H1 (cell line): Measurements from ENCODE around the gene UBR7. TPM values are rescaled to one million over a fixed set of nuclear protein-coding genes. Genes with fewer than 3 reads are reported as not detected.

Experiments
- CTCF ChIA-PET: fragments of 300-600 bp; sonication (Branson Sonifier 250); formaldehyde crosslinking; loops from one replicate; lab custom pipeline; 2021; ENCODE audit not compliant: partially characterized antibody; lab: Charles Lee
- POLR2A ChIA-PET: fragments of 300-600 bp; sonication (Branson Sonifier 250); formaldehyde crosslinking; loops from one replicate; lab custom pipeline; 2021; ENCODE audit warnings: inconsistent platforms; ENCODE audit not compliant: partially characterized antibody; lab: Charles Lee
- DNase-seq, 2 experiments: peaks; one replicate each; pipeline versions ENCODE4 v3.0.0 to v3.0.0-alpha.2; 2010 to 2022; ENCODE audit warnings: low spot score in 2 of 2, low read depth in 1 of 2, mixed read lengths in 1 of 2
- FAIRE-seq: peaks from 2 replicates; lab custom pipeline; 2011; peaks lifted over from hg19 to GRCh38; lab: Jason Lieb, UNC
- H2AFZ ChIP-seq: 2 replicates; pipeline ENCODE4 v1.8.1; 2012; ENCODE audit warnings: low read length, inconsistent platforms
- H2AK5ac ChIP-seq: 2 replicates; pipeline ENCODE4 v1.6.1; 2013; ENCODE audit warnings: low read depth, low read length
- H2BK120ac ChIP-seq: replicated peaks from 2 replicates; pipeline ENCODE3; 2013; ENCODE audit warnings: low read depth, low read length, inconsistent platforms
- H2BK12ac ChIP-seq: 2 replicates; pipeline ENCODE4 v1.6.1; 2013; ENCODE audit warnings: low read depth, low read length
- H2BK15ac ChIP-seq: 2 replicates; pipeline ENCODE4 v1.6.1; 2013; ENCODE audit warnings: low read length
- H2BK20ac ChIP-seq: 2 replicates; pipeline ENCODE4 v1.6.1; 2013; ENCODE audit warnings: low read length
- H2BK5ac ChIP-seq: 2 replicates; pipeline ENCODE4 v1.6.1; 2013; ENCODE audit warnings: low read depth, low read length
- H3K14ac ChIP-seq: 2 replicates; pipeline ENCODE4 v1.6.1; 2013; ENCODE audit warnings: inconsistent platforms; ENCODE audit not compliant: insufficient read length
- H3K18ac ChIP-seq: 2 replicates; pipeline ENCODE4 v1.6.1; 2013; ENCODE audit warnings: low read length; ENCODE audit errors: extremely low read depth
- H3K23ac ChIP-seq: 2 replicates; pipeline ENCODE4 v1.6.1; 2013; ENCODE audit warnings: inconsistent platforms; ENCODE audit not compliant: insufficient read length
- H3K23me2 ChIP-seq: 2 replicates; pipeline ENCODE4 v1.6.1; 2013; ENCODE audit warnings: low read depth, low read length
- H3K27ac ChIP-seq: 2 replicates; pipeline ENCODE4 v1.6.1; 2011; ENCODE audit warnings: low read depth, low read length, inconsistent platforms
- H3K27me3 ChIP-seq, 4 experiments: replicated peaks in 1 of 4; 1 replicate in 1 of 4; 2 replicates in 3 of 4; pipeline versions ENCODE4 v1.6.1 to v1.8.1; 2011 to 2013; ENCODE audit warnings: low read length in 3 of 4, mild to moderate bottlenecking in 3 of 4, inconsistent platforms in 2 of 4, mixed read lengths in 2 of 4, moderate library complexity in 1 of 4; ENCODE audit not compliant: control insufficient read depth in 3 of 4, insufficient read depth in 3 of 4; ENCODE audit errors: extremely low read depth in 1 of 4
- H3K36me3 ChIP-seq, 4 experiments: 2 replicates each; pipeline versions ENCODE4 v1.6.1 to v1.8.1; 2011 to 2013; ENCODE audit warnings: mild to moderate bottlenecking in 4 of 4, low read length in 3 of 4, moderate library complexity in 2 of 4, control low read depth in 1 of 4, inconsistent platforms in 1 of 4; ENCODE audit not compliant: insufficient read depth in 4 of 4, control insufficient read depth in 2 of 4
- H3K4ac ChIP-seq: replicated peaks from 2 replicates; pipeline ENCODE3; 2013; ENCODE audit warnings: low read length, low read depth, mixed read lengths, inconsistent platforms; ENCODE audit not compliant: insufficient read length
- H3K4me1 ChIP-seq, 4 experiments: replicated peaks in 1 of 4; 1 replicate in 1 of 4; 2 replicates in 3 of 4; pipeline versions ENCODE4 v1.6.1 to v1.8.1; 2011 to 2013; ENCODE audit warnings: low read length in 3 of 4, inconsistent platforms in 2 of 4, mixed read lengths in 1 of 4; ENCODE audit not compliant: insufficient read depth in 4 of 4, control insufficient read depth in 3 of 4
- H3K4me2 ChIP-seq, 2 experiments: 2 replicates each; pipeline versions ENCODE4 v1.6.1 to v1.8.1; 2011 to 2013; ENCODE audit warnings: low read depth in 2 of 2, low read length in 2 of 2, control low read depth in 1 of 2, inconsistent platforms in 1 of 2, mild to moderate bottlenecking in 1 of 2; ENCODE audit not compliant: insufficient read depth in 1 of 2
- H3K4me3 ChIP-seq, 4 experiments: fragments of 200-600, 300-600 bp in 1 of 4; sonication (generic), shearing (Covaris generic), sonication (Bioruptor Twin) in 1 of 4; 2 replicates each; pipeline versions ENCODE4 v1.5.1 to v1.8.1; 2011 to 2016; ENCODE audit warnings: low read length in 4 of 4, low read depth in 3 of 4, control low read depth in 2 of 4, inconsistent platforms in 2 of 4, mild to moderate bottlenecking in 2 of 4, mixed read lengths in 1 of 4, moderate library complexity in 1 of 4; ENCODE audit not compliant: insufficient read depth in 2 of 4; ENCODE audit errors: extremely low read depth in 1 of 4
- H3K56ac ChIP-seq: replicated peaks from 2 replicates; pipeline ENCODE3; 2013; ENCODE audit warnings: low read depth, mild to moderate bottlenecking, mixed read lengths, low read length, inconsistent platforms; ENCODE audit not compliant: insufficient read length
- H3K79me1 ChIP-seq: 2 replicates; pipeline ENCODE4 v1.6.1; 2013; ENCODE audit warnings: low read depth, low read length, control low read depth
- H3K79me2 ChIP-seq, 2 experiments: 2 replicates each; pipeline versions ENCODE4 v1.6.1 to v1.8.1; 2012 to 2013; ENCODE audit warnings: low read length in 2 of 2, mild to moderate bottlenecking in 2 of 2, inconsistent platforms in 1 of 2; ENCODE audit not compliant: insufficient read depth in 2 of 2, control insufficient read depth in 1 of 2
- H3K9ac ChIP-seq, 4 experiments: replicated peaks in 1 of 4; 1 replicate in 1 of 4; 2 replicates in 3 of 4; pipeline versions ENCODE4 v1.6.1 to v1.8.1; 2011 to 2013; ENCODE audit warnings: low read depth in 3 of 4, low read length in 3 of 4, control low read depth in 2 of 4, mild to moderate bottlenecking in 2 of 4, moderate library complexity in 2 of 4, inconsistent platforms in 1 of 4; ENCODE audit errors: extremely low read depth in 1 of 4
- H3K9me3 ChIP-seq, 2 experiments: 2 replicates each; pipeline versions ENCODE4 v1.6.1 to v1.8.1; 2012 to 2013; ENCODE audit warnings: mild to moderate bottlenecking in 2 of 2, moderate library complexity in 2 of 2, control low read depth in 1 of 2, inconsistent platforms in 1 of 2, low read depth in 1 of 2, low read length in 1 of 2, mixed read lengths in 1 of 2; ENCODE audit not compliant: insufficient read depth in 2 of 2
- H4K20me1 ChIP-seq, 2 experiments: replicated peaks in 1 of 2; 2 replicates each; pipeline versions ENCODE3 to v1.8.1; 2011 to 2013; ENCODE audit warnings: inconsistent platforms in 2 of 2, low read length in 2 of 2, mild to moderate bottlenecking in 1 of 2; ENCODE audit not compliant: insufficient read depth in 2 of 2, control insufficient read depth in 1 of 2
- H4K5ac ChIP-seq: 2 replicates; pipeline ENCODE4 v1.6.1; 2013; ENCODE audit warnings: low read length, low read depth, mixed read lengths, inconsistent platforms; ENCODE audit not compliant: insufficient read length
- H4K8ac ChIP-seq: 2 replicates; pipeline ENCODE4 v1.8.0; 2013; ENCODE audit warnings: mild to moderate bottlenecking, moderate library complexity, low read length, inconsistent platforms; ENCODE audit not compliant: insufficient read depth; ENCODE audit errors: extremely low read depth
- H4K91ac ChIP-seq: replicated peaks from 2 replicates; pipeline ENCODE3; 2013; ENCODE audit warnings: low read length, mixed read lengths, inconsistent platforms; ENCODE audit not compliant: insufficient read length
- KDM4A ChIP-seq: IDR thresholded peaks from one replicate; pipeline ENCODE4 v1.7.1; 2012; ENCODE audit warnings: low read depth, mild to moderate bottlenecking, moderate library complexity, low read length, inconsistent platforms; ENCODE audit not compliant: severe bottlenecking
- RBBP5 ChIP-seq: IDR thresholded peaks from 2 replicates; pipeline ENCODE4 v1.7.1; 2012; ENCODE audit warnings: low read depth, mild to moderate bottlenecking, inconsistent platforms, low read length, moderate library complexity, borderline replicate concordance
- WGBS, 2 experiments: shearing (Covaris generic) in 1 of 2; methylation state at CpG; one replicate each; pipeline versions ENCODE4 v1.1.6 to v1.1.7; 2013 to 2015; ENCODE audit warnings: low lambda C conversion rate in 2 of 2, mixed read lengths in 2 of 2, inconsistent platforms in 1 of 2, low coverage in 1 of 2, missing lambda C conversion rate in 1 of 2; ENCODE audit not compliant: insufficient replicate concordance in 2 of 2, insufficient coverage in 1 of 2, insufficient read length in 1 of 2; ENCODE audit errors: extremely low coverage in 1 of 2, missing lambda C conversion rate in 1 of 2; 5-methylcytosine and 5-hydroxymethylcytosine counted together
- polyA plus RNA-seq, 7 experiments: library from polyadenylated mRNA; depleted of rRNA in 3 of 7; stranded (reverse) in 5 of 7; unstranded in 2 of 7; fragments of >200 nt in 5 of 7; fragments of 200-250 nt in 2 of 7; gene quantifications; 1 replicate in 5 of 7; 2 replicates in 1 of 7; 4 replicates in 1 of 7; pipeline versions ENCODE4 v1.2.1 to v1.2.3, GENCODE V29; 2011 to 2013; ENCODE audit warnings: missing spikeins in 2 of 7, mixed read lengths in 2 of 7
- total RNA-seq: library from RNA; stranded (reverse); fragmentation: NEBNext Ultra II Directional; extraction: Animal tissue kit (Norgen Biotek cat#: 25700); gene quantifications from 2 replicates; pipeline ENCODE4 v1.2.1, GENCODE V29; 2021

The UBR7 gene
- total and polyA plus RNA-seq, 2 of the 8 experiments (the other 6 are each of a cell fraction or from before 2014, with no cell fraction given): 20.1 to 28.4 TPM

DNA sequence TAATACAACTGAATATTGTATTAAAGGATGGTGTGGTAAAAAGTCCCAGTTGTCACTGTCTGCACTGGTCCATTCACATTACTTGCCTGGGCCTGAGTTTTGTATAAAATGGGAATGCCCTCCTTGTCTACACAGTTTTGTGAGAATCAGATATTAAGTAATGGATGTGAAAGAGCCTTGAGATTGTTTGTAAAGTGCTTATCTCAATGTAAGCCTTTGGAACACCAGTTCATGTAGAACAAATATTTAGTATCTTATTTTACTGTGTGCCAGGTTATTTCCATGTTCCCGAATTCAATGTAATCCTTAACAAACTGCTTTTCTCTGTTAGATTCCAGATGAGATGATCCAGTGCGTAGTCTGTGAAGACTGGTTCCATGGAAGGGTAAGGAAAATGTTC lies 7.5 kb downstream of the UBR7 start:
- DNase-seq (no peak), FAIRE-seq (no peak)
- Histone ChIP-seq H2AFZ (no peak overlapping the region), H3K4me1 (no peaks in the 10 kb centered on the region), H4K91ac (no peak overlapping the region), H3K9me3 (no peaks in the 10 kb centered on the region), H3K56ac (no peak overlapping the region), H4K5ac (no peak overlapping the region), H3K9ac (no peak overlapping the region), H3K4ac (no peak overlapping the region), H2BK12ac (no peak overlapping the region), H2BK5ac (no peak overlapping the region), H3K4me2 (no peak overlapping the region), H3K18ac (no peak overlapping the region), H4K8ac (no peak overlapping the region), H3K27me3 (no peaks in the 10 kb centered on the region), H3K79me1 (no peaks in the 10 kb centered on the region), H2BK120ac (no peak overlapping the region), H3K79me2 (no peaks in the 10 kb centered on the region), H2BK15ac (no peak overlapping the region), H3K36me3 (peaks cover 4 to 33% (median 10%) of the 10 kb centered on the region in 4 experiments; a peak in 7 of 8 replicates), H3K23me2 (no peaks in the 10 kb centered on the region), H3K27ac (no peak overlapping the region), H3K14ac (no peak overlapping the region), H3K23ac (no peak overlapping the region), H2AK5ac (no peak overlapping the region), H3K4me3 (no peak overlapping the region), H2BK20ac (no peak overlapping the region), H4K20me1 (no peaks in the 10 kb centered on the region)
- POLR2A ChIA-PET: no interaction called here
- 86% methylated on average over 2 of the region's 2 CpGs; no CpG with 5 or more reads in 1 of the 2 experiments for WGBS, 2 experiments
- CTCF ChIA-PET: no interaction called here
- TF ChIP-seq KDM4A (no peak), RBBP5 (no peak)
